Measurements from ENCODE around the gene ASIC4. TPM values are rescaled to one million over a fixed set of nuclear protein-coding genes. Genes with fewer than 3 reads are reported as not detected.

Gene ASIC4
- total and polyA plus RNA-seq, 9 of the 15 experiments (the other 6 are each of a cell fraction or from before 2014, with no cell fraction given), result 0.07 to 19.2 (median 4.8) TPM

- TF ChIP-seq CUX1 (CRISPR knock-in tag; IDR thresholded peaks at IDR 0.05), result no peak
- no peak for TF ChIP-seq NCOA4 (IDR thresholded peaks at IDR 0.05; ENCODE audit: partially characterized antibody)
- no peak for TF ChIP-seq TCF7 (IDR thresholded peaks at IDR 0.05; ENCODE audit: borderline replicate concordance)
These were observed 8.9 kb downstream of the ASIC4 start (continued) for GRCh38 chr2:219523031-219523671.

- no peak for FAIRE-seq
- ATAC-seq, result no peak
- in situ Hi-C loops (cut with MboI), result loop anchor here (5.0 to 10.0 kb wide), 2 partner anchors 33 to 50 kb away; no protein-coding TSS in a partner anchor
- no peak for DNase-seq (ENCODE audit: extremely low read depth in 1 of 4, low spot score in 3 of 4)
- intact Hi-C loops (cut with micrococcal nuclease), result no loop called here
- H3K4me2 ChIP-seq (ENCODE audit: insufficient read depth, low read length), result no peak overlapping the region
- no peak overlapping the region for H3K9ac ChIP-seq (ENCODE audit: insufficient read depth in 1 of 2, low read depth in 2 of 2, low read length in 2 of 2)
- H3K36me3 ChIP-seq (ENCODE audit: control insufficient read depth, insufficient read depth, low read length), result peaks cover 29% of the 10 kb centered on the region; the same call in 2 of the 3 replicates
- peaks cover 79% of the 10 kb centered on the region for H3K79me2 ChIP-seq (ENCODE audit: control insufficient read depth, insufficient read depth, low read length)
- no peaks in the 10 kb centered on the region for H3K9me1 ChIP-seq (ENCODE audit: control insufficient read depth, insufficient read depth, low read length)
- no peaks in the 10 kb centered on the region for H3K27me3 ChIP-seq (ENCODE audit: control insufficient read depth in 2 of 2, insufficient read depth in 2 of 2, low read length in 2 of 2)
- POLR2A ChIA-PET, result no interaction called here
- TF ChIP-seq ADNP (tag; IDR thresholded peaks at IDR 0.05) (peak; percentile 57; the same call in 1 of the 2 replicates), ZNF395 (CRISPR knock-in tag; IDR thresholded peaks at IDR 0.05) (0 out of 2 replicates have a peak, but pooled peaks have one; percentile 42), RCOR1 (IDR thresholded peaks at IDR 0.05; ENCODE audit: borderline replicate concordance in 1 of 2, low read depth in 2 of 2, low read length in 2 of 2) (peak in 1 of 2 experiments; percentile 26; a peak in 1 of 4 replicates), KDM1A (IDR thresholded peaks at IDR 0.05) (peak; percentile 20 to 67; a peak in 3 of 4 replicates), RBM25 (IDR thresholded peaks at IDR 0.05; ENCODE audit: low read depth, low read length, severe bottlenecking) (peak; percentile 88), BCOR (IDR thresholded peaks at IDR 0.05) (peak; percentile 70), KAT7 (CRISPR knock-in tag; IDR thresholded peaks at IDR 0.05; ENCODE audit: borderline replicate concordance) (no peak), IRF1 (CRISPR knock-in tag; IDR thresholded peaks at IDR 0.05; ENCODE audit: borderline replicate concordance) (no peak), CTBP1 (IDR thresholded peaks at IDR 0.05; ENCODE audit: borderline replicate concordance) (no peak), POLR3A (IDR thresholded peaks at IDR 0.05; ENCODE audit: borderline replicate concordance, extremely low read depth, insufficient read depth, insufficient read length) (no peak)
- H3K4me3 ChIP-seq, result no peak overlapping the region
- 75% methylated on average over 2 of the region's 2 CpGs for WGBS (ENCODE audit: insufficient coverage, low coverage, missing lambda C conversion rate)
- H2AFZ ChIP-seq (ENCODE audit: low read depth, low read length), result no peak overlapping the region
- CTCF ChIA-PET (ENCODE audit: low intra/inter-chr PET ratio), result no interaction called here
- H3K4me1 ChIP-seq (replicated peaks in 1 of 2; ENCODE audit: control insufficient read depth in 2 of 2, insufficient read depth in 2 of 2, low read length in 2 of 2), result peaks cover 85 to 91% of the 10 kb centered on the region in 2 experiments
- H3K9me3 ChIP-seq (replicated peaks; ENCODE audit: control insufficient read depth, insufficient read depth, low read depth, low read length), result no peaks in the 10 kb centered on the region
- no peaks in the 10 kb centered on the region for H4K20me1 ChIP-seq (replicated peaks; ENCODE audit: control insufficient read depth, insufficient read depth, low read length)
- BruUV-seq (replicated peaks), result no TSS peak
- no peak overlapping the region for H3K27ac ChIP-seq (ENCODE audit: extremely low read depth, low read depth, low read length)
These were observed 10.5 kb downstream of the ASIC4 start for GRCh38 chr2:219524817-219525216.

Data from K562 (cell line).